Left hindlimb (tissue), 1 donor: Measurements from ENCODE around the gene KRTAP4-11.
"Not testable (repeated sequence)": the region's sequence is repeated elsewhere in the genome, so short reads cannot be mapped to it uniquely, and the experiment has no call there.

ENCODE experiments used
- DNase-seq: peaks from one replicate; pipeline ENCODE4 v3.0.0-alpha.2; 2018

The KRTAP4-11 gene

DNA sequence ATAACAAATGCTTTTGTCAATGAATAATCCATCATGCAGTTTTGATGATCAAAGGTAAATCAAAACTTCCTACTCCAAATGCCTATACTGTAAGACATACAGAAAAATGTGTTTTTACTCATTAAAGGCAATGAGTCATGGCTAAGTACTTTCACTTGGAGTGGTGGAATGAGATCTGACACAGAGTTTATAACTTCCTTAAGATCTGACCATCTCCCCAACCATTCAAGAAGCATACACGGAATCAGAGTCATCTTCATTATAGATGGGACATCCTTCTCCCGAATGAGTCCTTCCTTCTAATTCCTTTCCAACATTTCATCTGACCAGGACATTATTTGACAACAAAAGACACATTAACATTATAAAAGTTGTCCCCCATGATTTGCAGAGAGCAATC lies 34.7 kb downstream of the KRTAP4-11 start:
- not testable (repeated sequence) for DNase-seq

DNA sequence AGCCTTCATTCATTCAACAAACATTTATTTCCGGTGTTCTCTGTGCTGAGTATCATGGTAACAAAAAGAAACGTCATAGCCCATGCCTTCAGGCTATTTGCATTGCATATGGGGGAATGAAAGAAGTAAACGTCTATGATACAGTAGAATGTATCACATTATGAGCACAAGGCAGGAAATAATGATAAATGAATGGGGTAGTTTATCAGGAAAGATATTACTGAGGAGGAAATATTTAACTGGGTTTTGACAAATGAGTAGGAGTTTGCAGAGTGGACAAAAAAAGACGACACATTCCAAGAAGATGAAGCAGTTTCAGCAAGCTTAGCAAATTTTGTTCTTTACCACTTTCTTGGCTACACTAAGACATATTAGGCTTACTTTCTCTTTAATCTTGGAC lies 35.5 kb downstream of the KRTAP4-11 start:
- DNase-seq, result no peak

DNA sequence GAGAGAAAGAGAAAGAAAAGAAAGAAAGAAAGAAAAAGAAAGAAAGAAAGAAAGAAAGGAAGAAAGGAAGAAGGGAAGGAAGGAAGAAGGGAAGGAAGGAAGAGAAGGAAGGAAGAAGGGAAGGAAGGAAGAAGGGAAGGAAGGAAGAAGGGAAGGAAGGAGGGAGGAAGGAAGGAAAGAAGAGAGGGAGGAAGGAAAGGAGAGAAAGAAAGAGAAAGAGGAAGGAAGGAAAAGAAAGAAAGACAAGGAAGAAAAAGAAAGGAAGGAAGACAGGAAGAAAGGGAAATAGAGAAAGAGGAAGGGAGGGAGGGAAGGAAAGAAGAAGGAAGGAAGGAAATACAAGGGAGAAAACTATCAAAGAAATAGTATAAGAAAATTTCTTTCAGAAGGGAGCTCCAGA lies 41.4 kb downstream of the KRTAP4-11 start:
- DNase-seq, result no peak

DNA sequence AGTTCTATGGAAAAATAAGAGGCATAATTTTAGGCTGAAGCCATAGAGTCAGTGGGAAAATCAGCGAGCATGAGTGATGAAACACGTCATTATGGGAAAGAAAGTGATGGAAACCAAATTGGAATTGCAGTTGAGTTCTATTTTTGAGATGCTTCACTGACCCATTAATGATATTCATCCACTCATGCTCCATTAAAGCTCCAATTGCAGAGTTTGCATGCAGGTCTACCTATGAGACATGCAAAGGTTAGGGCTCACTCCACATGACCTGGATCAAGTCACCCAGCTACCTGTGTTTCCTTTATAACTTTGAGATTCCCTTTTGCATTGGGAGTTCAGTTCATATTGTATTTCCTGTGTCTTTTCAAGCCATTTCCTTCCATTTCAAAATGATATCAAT lies 44.5 kb downstream of the KRTAP4-11 start:
- DNase-seq, result no peak

DNA sequence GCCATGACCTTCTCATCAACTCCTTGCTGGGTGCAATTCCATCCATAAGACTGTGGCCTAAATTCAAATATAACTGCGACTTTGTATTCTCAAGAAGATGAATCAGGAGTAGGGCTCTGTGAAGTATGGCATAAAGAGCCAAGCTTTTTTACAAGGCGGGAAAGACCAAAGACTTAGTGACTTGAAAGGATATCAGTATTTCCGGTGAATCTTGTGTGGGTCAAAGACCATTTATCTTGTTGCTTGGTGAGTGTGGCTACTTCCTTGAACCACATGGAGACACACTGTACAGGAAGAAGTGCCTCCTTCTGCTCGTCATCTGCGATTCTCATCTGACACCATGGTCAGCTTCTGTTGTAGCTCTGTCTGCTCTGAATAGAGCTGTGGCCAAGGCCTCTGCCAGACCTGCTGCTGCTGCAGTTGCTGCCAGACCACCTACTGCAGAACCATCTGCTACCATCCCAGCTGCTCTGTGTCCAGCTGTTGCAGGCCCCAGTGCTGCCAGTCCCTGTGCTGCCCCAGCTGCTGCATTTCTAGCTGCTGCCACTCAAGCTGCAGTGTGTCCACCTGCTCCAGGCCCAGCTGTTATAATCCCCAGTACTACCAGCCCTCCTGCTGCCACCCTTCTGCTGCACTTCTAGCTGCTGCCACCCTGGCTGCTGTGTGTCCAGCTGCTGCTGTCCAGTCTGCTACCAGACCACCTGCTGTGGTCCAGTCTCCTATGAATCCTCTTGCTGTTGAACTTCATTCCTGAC lies 46.4 kb downstream of the KRTAP4-11 start:
- no peak for DNase-seq

DNA sequence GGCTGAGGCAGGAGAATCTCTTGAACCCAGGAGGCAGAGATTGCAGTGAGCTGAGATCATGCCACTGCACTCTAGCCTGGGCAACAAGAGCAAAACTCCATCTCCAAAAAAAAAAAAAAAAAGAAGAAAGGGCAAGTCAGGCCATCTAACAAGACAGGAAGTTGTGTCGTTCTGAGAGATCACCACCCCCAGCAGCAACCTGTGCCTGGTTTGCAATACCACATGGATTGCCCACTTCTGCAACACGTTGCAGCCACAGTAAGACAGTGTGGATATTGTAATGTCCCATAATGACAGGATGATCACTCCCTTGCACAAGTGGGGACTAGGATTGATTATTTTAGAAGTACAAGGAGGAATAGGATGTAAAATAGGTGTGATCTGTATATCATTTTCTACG lies 49.1 kb downstream of the KRTAP4-11 start:
- no peak for DNase-seq

DNA sequence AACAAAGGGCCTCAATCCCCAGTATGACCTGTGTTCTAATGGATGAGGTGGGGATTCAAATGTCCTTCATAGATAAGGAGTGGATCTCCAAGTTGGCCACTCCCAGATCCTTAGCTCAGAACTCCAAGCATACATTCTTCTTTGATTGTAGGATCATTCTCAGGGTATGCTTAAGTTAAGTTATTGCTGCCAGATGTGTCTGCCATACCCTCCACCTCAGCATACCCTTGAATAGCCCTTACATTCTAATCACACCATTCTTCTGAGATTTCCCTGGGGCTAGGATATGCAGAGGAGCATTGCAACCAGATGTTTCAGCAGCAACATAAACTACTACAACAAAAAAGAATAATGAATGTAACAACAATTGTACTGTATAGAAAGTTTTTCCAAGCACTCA lies 50.9 kb downstream of the KRTAP4-11 start:
- no peak for DNase-seq
